K562 (cell line): ENCODE measurements around the gene SPINK4. TPM values are rescaled to one million over a fixed set of nuclear protein-coding genes. Genes with fewer than 3 reads are reported as not detected.

Experiments used
- BHLHE40 ChIP-seq: IDR thresholded peaks from 2 replicates; pipeline ENCODE4 v1.6.1; 2011; ENCODE audit warnings: low read length, improper control_type of control experiment
- BRCA1 ChIP-seq, 2 experiments: fragments of 450-650 bp in 1 of 2; sonication (generic) in 1 of 2; formaldehyde crosslinking in 1 of 2; IDR thresholded peaks; 2 replicates each; pipeline versions ENCODE4 v1.5.0 to v1.6.1; 2017 to 2020; ENCODE audit warnings: mild to moderate bottlenecking in 1 of 2, missing genetic modification reagents in 1 of 2
- BRF1 ChIP-seq: IDR thresholded peaks from 3 replicates; pipeline ENCODE4 v1.6.1; 2011; ENCODE audit warnings: borderline replicate concordance, mild to moderate bottlenecking; ENCODE audit not compliant: insufficient read length; ENCODE audit errors: extremely low read depth
- CHCHD3 ChIP-seq: fragments of 250-450 bp; sonication (Bioruptor Pico); IDR thresholded peaks from 2 replicates; pipeline ENCODE4 v2.1.2; 2022; ENCODE audit warnings: mild to moderate bottlenecking
- DLX4 ChIP-seq: fragments of 250-450 bp; sonication (Bioruptor Pico); IDR thresholded peaks from 2 replicates; pipeline ENCODE4 v1.6.1; 2021; ENCODE audit warnings: mild to moderate bottlenecking
- FOXJ3 ChIP-seq: sonication (generic); formaldehyde crosslinking; IDR thresholded peaks from 2 replicates; pipeline ENCODE4 v1.4.0; 2020; ENCODE audit warnings: mild to moderate bottlenecking, missing genetic modification reagents
- GATAD2B ChIP-seq: fragments of 450-650 bp; IDR thresholded peaks from 2 replicates; pipeline ENCODE4 v1.6.1; 2017; ENCODE audit warnings: mild to moderate bottlenecking, borderline replicate concordance
- GTF2F1 ChIP-seq: IDR thresholded peaks from 2 replicates; pipeline ENCODE4 v1.6.1; 2011; ENCODE audit warnings: low read depth, low read length, improper control_type of control experiment
- HDAC6 ChIP-seq: IDR thresholded peaks from 2 replicates; pipeline ENCODE4 v1.6.1; 2012; ENCODE audit warnings: low read depth, mild to moderate bottlenecking, control low read depth, inconsistent platforms, low read length, moderate library complexity
- HNRNPL ChIP-seq: fragments of 200-400 bp; formaldehyde crosslinking; IDR thresholded peaks from 2 replicates; pipeline ENCODE4 v1.6.1; 2017; ENCODE audit warnings: low read depth, mild to moderate bottlenecking, low read length
- HNRNPLL ChIP-seq: fragments of 200-400 bp; formaldehyde crosslinking; IDR thresholded peaks from 2 replicates; pipeline ENCODE4 v1.6.1; 2017; ENCODE audit warnings: low read length, low read depth, mild to moderate bottlenecking; ENCODE audit not compliant: poor library complexity, severe bottlenecking
- JUNB ChIP-seq: fragments of 450-650 bp; formaldehyde crosslinking; conservative IDR thresholded peaks from 2 replicates; pipeline ENCODE4 v1.4.0; 2020; ENCODE audit warnings: mild to moderate bottlenecking
- LEF1 ChIP-seq: fragments of 450-650 bp; IDR thresholded peaks from 2 replicates; pipeline ENCODE4 v1.6.1; 2016; ENCODE audit warnings: mild to moderate bottlenecking
- NFE2L1 ChIP-seq: fragments of 450-650 bp; IDR thresholded peaks from 2 replicates; pipeline ENCODE4 v1.6.1; 2016; ENCODE audit warnings: missing genetic modification characterization, low read depth, mild to moderate bottlenecking, missing compliant biosample characterization, moderate library complexity, borderline replicate concordance
- NR1H2 ChIP-seq: sonication (generic); formaldehyde crosslinking; IDR thresholded peaks from 2 replicates; pipeline ENCODE4 v1.4.0; 2020; ENCODE audit warnings: mild to moderate bottlenecking, missing genetic modification reagents
- NR3C1 ChIP-seq: sonication (generic); formaldehyde crosslinking; IDR thresholded peaks from 2 replicates; pipeline ENCODE4 v1.8.1; 2022; ENCODE audit warnings: missing genetic modification reagents
- PHB2 ChIP-seq: fragments of 450-650 bp; IDR thresholded peaks from 2 replicates; pipeline ENCODE4 v1.6.1; 2017; ENCODE audit warnings: low read depth
- RBM39 ChIP-seq: fragments of 200-400 bp; formaldehyde crosslinking; optimal IDR thresholded peaks from 2 replicates; pipeline ENCODE3; 2018; ENCODE audit warnings: low read depth, low read length
- SAP30 ChIP-seq: fragments of 200-600 bp; sonication (generic); IDR thresholded peaks from 2 replicates; pipeline ENCODE4 v1.6.1; 2012; ENCODE audit warnings: borderline replicate concordance, low read depth, mild to moderate bottlenecking, moderate library complexity, low read length, control low read depth, inconsistent platforms; ENCODE audit not compliant: insufficient read depth, poor library complexity, severe bottlenecking
- SP1 ChIP-seq: sonication (generic); formaldehyde crosslinking; IDR thresholded peaks from 2 replicates; pipeline ENCODE4 v1.8.1; 2022; ENCODE audit warnings: mild to moderate bottlenecking, missing genetic modification reagents
- SPI1 ChIP-seq: IDR thresholded peaks from 2 replicates; pipeline ENCODE4 v1.6.1; 2011; ENCODE audit warnings: low read depth, low read length, control low read depth, borderline replicate concordance
- SUPT5H ChIP-seq: fragments of 450-650 bp; IDR thresholded peaks from 2 replicates; pipeline ENCODE4 v1.6.1; 2016
- TGIF2 ChIP-seq: sonication (generic); formaldehyde crosslinking; IDR thresholded peaks from 2 replicates; pipeline ENCODE4 v1.8.1; 2022; ENCODE audit warnings: mild to moderate bottlenecking, missing genetic modification reagents, moderate library complexity
- WHSC1 ChIP-seq: IDR thresholded peaks from one replicate; pipeline ENCODE4 v1.6.1; 2012; ENCODE audit warnings: low read length, control low read depth, inconsistent platforms
- ZBTB8A ChIP-seq: fragments of 450-650 bp; IDR thresholded peaks from 2 replicates; pipeline ENCODE4 v1.6.1; 2018; ENCODE audit warnings: mild to moderate bottlenecking, moderate library complexity; ENCODE audit not compliant: partially characterized antibody
- ZC3H8 ChIP-seq: fragments of 450-650 bp; IDR thresholded peaks from 2 replicates; pipeline ENCODE4 v1.6.1; 2017
- ZNF140 ChIP-seq: fragments of 250-450 bp; sonication (Bioruptor Pico); IDR thresholded peaks from 2 replicates; pipeline ENCODE4 v1.8.0; 2021; ENCODE audit warnings: moderate library complexity, mild to moderate bottlenecking, inconsistent platforms
- ZNF224 ChIP-seq: sonication (generic); formaldehyde crosslinking; IDR thresholded peaks from 2 replicates; pipeline ENCODE4 v1.8.0; 2022; ENCODE audit warnings: mild to moderate bottlenecking, missing genetic modification reagents
- ZNF263 ChIP-seq: sonication (generic); formaldehyde crosslinking; IDR thresholded peaks from 2 replicates; pipeline ENCODE4 v1.8.0; 2022; ENCODE audit warnings: mild to moderate bottlenecking, missing genetic modification reagents, borderline replicate concordance
- ZNF551 ChIP-seq: fragments of 250-450 bp; sonication (Bioruptor Pico); IDR thresholded peaks from 2 replicates; pipeline ENCODE4 v1.5.0; 2021; ENCODE audit warnings: mild to moderate bottlenecking, moderate library complexity
- ZNF655 ChIP-seq: fragments of 250-450 bp; sonication (Bioruptor Pico); IDR thresholded peaks from 2 replicates; pipeline ENCODE4 v1.5.0; 2021
- ZNF717 ChIP-seq: fragments of 250-450 bp; sonication (Bioruptor Pico); IDR thresholded peaks from 2 replicates; pipeline ENCODE4 v1.5.0; 2021
- polyA plus RNA-seq, 8 experiments: library from polyadenylated mRNA; depleted of rRNA in 4 of 8; stranded (reverse) in 5 of 8; unstranded in 3 of 8; fragments of >200 nt; fragmentation: Nextera tagmentation in 2 of 8; fragmentation: Illumina TruSeq in 1 of 8; extraction: Ambion mirVana in 2 of 8; extraction: Trizol in 1 of 8; gene quantifications; 2 replicates each; pipeline versions ENCODE4 v1.2.1 to v1.2.3, GENCODE V29; 2011 to 2014; ENCODE audit warnings: inconsistent platforms in 1 of 8, missing spikeins in 1 of 8
- total RNA-seq, 7 experiments: library from RNA; depleted of rRNA in 6 of 7; stranded (reverse); fragments of >200 nt in 6 of 7; fragmentation: Illumina TruSeq in 2 of 7; extraction: Trizol in 2 of 7; gene quantifications; 2 replicates each; pipeline versions ENCODE4 v1.2.1 to v1.2.3, GENCODE V29; 2011 to 2021; ENCODE audit warnings: low replicate concordance in 1 of 7

The SPINK4 gene
- total and polyA plus RNA-seq, 9 of the 15 experiments (the other 6 are each of a cell fraction or from before 2014, with no cell fraction given): 0.74 to 5.5 (median 2.1) TPM; not detected in 2

DNA sequence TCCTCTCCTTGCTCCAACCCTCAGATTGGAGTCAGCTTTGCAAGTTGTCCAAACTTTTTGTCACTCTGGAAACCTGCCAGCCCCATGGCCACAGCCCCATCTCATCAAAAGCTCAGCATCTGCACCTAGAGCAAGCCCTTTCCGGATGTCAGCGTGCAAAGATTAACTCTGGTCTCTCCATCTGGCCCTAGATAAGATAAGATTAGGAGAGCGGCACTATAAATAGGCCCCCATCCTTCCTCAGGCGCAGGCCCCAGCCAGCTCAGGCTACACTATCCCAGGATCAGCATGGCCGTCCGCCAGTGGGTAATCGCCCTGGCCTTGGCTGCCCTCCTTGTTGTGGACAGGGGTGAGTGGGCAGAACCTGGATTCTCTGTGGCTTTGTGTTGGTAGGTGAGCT is at the start of gene SPINK4 (continued):
- TF ChIP-seq RBM39: no peak
- peak; percentile 72; the same call in 1 of the 2 replicates for TF ChIP-seq PHB2
- TF ChIP-seq ZNF551 (CRISPR knock-in tag): no peak
- no peak for TF ChIP-seq HNRNPL
- TF ChIP-seq ZNF717 (CRISPR knock-in tag): no peak
- TF ChIP-seq HNRNPLL: no peak
- no peak for TF ChIP-seq SUPT5H
- TF ChIP-seq BRF1: no peak
- no peak for TF ChIP-seq ZNF655 (CRISPR knock-in tag)
- TF ChIP-seq ZC3H8: no peak
- no peak for TF ChIP-seq ZNF140 (CRISPR knock-in tag)
- no peak for TF ChIP-seq DLX4
- TF ChIP-seq SP1 (CRISPR knock-in tag): no peak
- peak; percentile 60; the same call in 1 of the 2 replicates for TF ChIP-seq GATAD2B
- TF ChIP-seq HDAC6: no peak
- TF ChIP-seq GTF2F1: no peak
- no peak for TF ChIP-seq FOXJ3 (CRISPR knock-in tag)
- no peak for TF ChIP-seq ZNF263
- no peak for TF ChIP-seq ZBTB8A
- no peak for TF ChIP-seq ZNF224 (CRISPR knock-in tag)
- TF ChIP-seq BHLHE40: peak; percentile 48; the same call in 1 of the 2 replicates
- TF ChIP-seq SPI1: no peak
- TF ChIP-seq TGIF2 (CRISPR knock-in tag): no peak
- TF ChIP-seq LEF1: peak; percentile 88
- TF ChIP-seq CHCHD3 (CRISPR knock-in tag): no peak
- TF ChIP-seq NR3C1 (CRISPR knock-in tag): no peak
- no peak for TF ChIP-seq JUNB (CRISPR knock-in tag)
- TF ChIP-seq BRCA1 (IDR thresholded peaks at IDR 0.05): no peak
- TF ChIP-seq BRCA1 (CRISPR knock-in tag; IDR thresholded peaks at IDR 0.05): no peak
- no peak for TF ChIP-seq NR1H2 (CRISPR knock-in tag)
- no peak for TF ChIP-seq NFE2L1
- no peak for TF ChIP-seq WHSC1
- no peak for TF ChIP-seq SAP30
